ENCODE measurements around the gene LRRC72. TPM values are rescaled to one million over a fixed set of nuclear protein-coding genes. Genes with fewer than 3 reads are reported as not detected.

The LRRC72 gene
- total and polyA plus RNA-seq, 10 of the 15 experiments (the other 5 are each of a cell fraction or from before 2014, with no cell fraction given), result not detected

DNA sequence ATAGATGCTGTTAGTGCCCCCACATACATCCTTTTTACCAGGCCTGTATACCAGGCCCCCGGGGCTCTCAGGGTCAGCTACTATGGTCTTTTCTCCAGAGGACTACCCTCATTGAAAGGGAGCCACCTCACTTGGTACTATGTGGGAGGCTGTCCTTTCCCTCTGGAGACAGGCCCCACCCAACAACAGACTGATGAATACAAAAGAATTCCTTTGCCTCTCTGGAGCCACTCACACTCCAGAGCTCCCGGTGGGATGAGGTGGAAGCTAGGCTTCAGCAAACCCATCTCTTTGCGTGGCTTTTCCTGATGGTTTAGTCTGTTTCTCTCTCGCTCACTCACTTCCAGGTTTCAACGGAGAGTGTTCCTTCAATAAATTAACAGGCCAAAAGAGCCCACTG, 88.6 kb downstream of the LRRC72 start:
- no peak overlapping the region for H3K4me2 ChIP-seq (ENCODE audit: control insufficient read depth, insufficient read depth)
- SMC1A ChIA-PET (ENCODE audit: uncharacterized antibody, unreplicated experiment), result no interaction called here
- no peak for TF ChIP-seq PML (IDR thresholded peaks at IDR 0.05; ENCODE audit: low read length)
- TF ChIP-seq POLR2AphosphoS5 (IDR thresholded peaks at IDR 0.05; ENCODE audit: low read length), result no peak
- TF ChIP-seq, protein P1, sequence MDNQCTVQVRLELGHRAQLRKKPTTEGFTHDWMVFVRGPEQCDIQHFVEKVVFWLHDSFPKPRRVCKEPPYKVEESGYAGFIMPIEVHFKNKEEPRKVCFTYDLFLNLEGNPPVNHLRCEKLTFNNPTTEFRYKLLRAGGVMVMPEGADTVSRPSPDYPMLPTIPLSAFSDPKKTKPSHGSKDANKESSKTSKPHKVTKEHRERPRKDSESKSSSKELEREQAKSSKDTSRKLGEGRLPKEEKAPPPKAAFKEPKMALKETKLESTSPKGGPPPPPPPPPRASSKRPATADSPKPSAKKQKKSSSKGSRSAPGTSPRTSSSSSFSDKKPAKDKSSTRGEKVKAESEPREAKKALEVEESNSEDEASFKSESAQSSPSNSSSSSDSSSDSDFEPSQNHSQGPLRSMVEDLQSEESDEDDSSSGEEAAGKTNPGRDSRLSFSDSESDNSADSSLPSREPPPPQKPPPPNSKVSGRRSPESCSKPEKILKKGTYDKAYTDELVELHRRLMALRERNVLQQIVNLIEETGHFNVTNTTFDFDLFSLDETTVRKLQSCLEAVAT (IDR thresholded peaks at IDR 0.05), result no peak
- TF ChIP-seq, protein P2, sequence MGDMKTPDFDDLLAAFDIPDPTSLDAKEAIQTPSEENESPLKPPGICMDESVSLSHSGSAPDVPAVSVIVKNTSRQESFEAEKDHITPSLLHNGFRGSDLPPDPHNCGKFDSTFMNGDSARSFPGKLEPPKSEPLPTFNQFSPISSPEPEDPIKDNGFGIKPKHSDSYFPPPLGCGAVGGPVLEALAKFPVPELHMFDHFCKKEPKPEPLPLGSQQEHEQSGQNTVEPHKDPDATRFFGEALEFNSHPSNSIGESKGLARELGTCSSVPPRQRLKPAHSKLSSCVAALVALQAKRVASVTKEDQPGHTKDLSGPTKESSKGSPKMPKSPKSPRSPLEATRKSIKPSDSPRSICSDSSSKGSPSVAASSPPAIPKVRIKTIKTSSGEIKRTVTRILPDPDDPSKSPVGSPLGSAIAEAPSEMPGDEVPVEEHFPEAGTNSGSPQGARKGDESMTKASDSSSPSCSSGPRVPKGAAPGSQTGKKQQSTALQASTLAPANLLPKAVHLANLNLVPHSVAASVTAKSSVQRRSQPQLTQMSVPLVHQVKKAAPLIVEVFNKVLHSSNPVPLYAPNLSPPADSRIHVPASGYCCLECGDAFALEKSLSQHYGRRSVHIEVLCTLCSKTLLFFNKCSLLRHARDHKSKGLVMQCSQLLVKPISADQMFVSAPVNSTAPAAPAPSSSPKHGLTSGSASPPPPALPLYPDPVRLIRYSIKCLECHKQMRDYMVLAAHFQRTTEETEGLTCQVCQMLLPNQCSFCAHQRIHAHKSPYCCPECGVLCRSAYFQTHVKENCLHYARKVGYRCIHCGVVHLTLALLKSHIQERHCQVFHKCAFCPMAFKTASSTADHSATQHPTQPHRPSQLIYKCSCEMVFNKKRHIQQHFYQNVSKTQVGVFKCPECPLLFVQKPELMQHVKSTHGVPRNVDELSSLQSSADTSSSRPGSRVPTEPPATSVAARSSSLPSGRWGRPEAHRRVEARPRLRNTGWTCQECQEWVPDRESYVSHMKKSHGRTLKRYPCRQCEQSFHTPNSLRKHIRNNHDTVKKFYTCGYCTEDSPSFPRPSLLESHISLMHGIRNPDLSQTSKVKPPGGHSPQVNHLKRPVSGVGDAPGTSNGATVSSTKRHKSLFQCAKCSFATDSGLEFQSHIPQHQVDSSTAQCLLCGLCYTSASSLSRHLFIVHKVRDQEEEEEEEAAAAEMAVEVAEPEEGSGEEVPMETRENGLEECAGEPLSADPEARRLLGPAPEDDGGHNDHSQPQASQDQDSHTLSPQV (IDR thresholded peaks at IDR 0.05), result no peak
- TF ChIP-seq NRF1 (conservative IDR thresholded peaks at IDR 0.05; ENCODE audit: low read depth, low read length), result no peak
- TF ChIP-seq USF2 (IDR thresholded peaks at IDR 0.05; ENCODE audit: borderline replicate concordance, low read depth, low read length), result no peak
- TF ChIP-seq SIN3A (IDR thresholded peaks at IDR 0.05; ENCODE audit: low read depth, low read length), result no peak
- no peak for TF ChIP-seq ZZZ3 (IDR thresholded peaks at IDR 0.05; ENCODE audit: control insufficient read depth, insufficient read length, low read depth)
- no peak for TF ChIP-seq EZH2 (IDR thresholded peaks at IDR 0.05; ENCODE audit: borderline replicate concordance, control insufficient read depth, low read depth, low read length)
- TF ChIP-seq, protein P3, sequence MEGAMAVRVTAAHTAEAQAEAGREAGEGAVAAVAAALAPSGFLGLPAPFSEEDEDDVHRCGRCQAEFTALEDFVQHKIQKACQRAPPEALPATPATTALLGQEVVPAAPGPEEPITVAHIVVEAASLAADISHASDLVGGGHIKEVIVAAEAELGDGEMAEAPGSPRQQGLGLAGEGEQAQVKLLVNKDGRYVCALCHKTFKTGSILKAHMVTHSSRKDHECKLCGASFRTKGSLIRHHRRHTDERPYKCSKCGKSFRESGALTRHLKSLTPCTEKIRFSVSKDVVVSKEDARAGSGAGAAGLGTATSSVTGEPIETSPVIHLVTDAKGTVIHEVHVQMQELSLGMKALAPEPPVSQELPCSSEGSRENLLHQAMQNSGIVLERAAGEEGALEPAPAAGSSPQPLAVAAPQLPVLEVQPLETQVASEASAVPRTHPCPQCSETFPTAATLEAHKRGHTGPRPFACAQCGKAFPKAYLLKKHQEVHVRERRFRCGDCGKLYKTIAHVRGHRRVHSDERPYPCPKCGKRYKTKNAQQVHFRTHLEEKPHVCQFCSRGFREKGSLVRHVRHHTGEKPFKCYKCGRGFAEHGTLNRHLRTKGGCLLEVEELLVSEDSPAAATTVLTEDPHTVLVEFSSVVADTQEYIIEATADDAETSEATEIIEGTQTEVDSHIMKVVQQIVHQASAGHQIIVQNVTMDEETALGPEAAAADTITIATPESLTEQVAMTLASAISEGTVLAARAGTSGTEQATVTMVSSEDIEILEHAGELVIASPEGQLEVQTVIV (IDR thresholded peaks at IDR 0.05; ENCODE audit: borderline replicate concordance, partially characterized antibody), result no peak
- no peak for TF ChIP-seq JUND (IDR thresholded peaks at IDR 0.05; ENCODE audit: low read depth, low read length)
- no peak for TF ChIP-seq TCF12 (IDR thresholded peaks at IDR 0.05; ENCODE audit: low read depth, low read length)
- no peak for TF ChIP-seq IRF4 (IDR thresholded peaks at IDR 0.05; ENCODE audit: low read depth, low read length)
- TF ChIP-seq TAF1 (IDR thresholded peaks at IDR 0.05; ENCODE audit: borderline replicate concordance, low read depth, low read length), result no peak
- no peak for TF ChIP-seq POLR2AphosphoS2 (IDR thresholded peaks at IDR 0.05; ENCODE audit: low read depth, low read length)
- TF ChIP-seq SUPT20H (IDR thresholded peaks at IDR 0.05; ENCODE audit: borderline replicate concordance, control insufficient read depth, low read depth, low read length), result no peak
- TF ChIP-seq SMC3 (IDR thresholded peaks at IDR 0.05; ENCODE audit: borderline replicate concordance, low read length), result no peak

More for the DNA sequence above, 88.6 kb downstream of the LRRC72 start:
- no peak for DNase-seq (ENCODE audit: low read depth, low spot score)
- no peaks in the 10 kb centered on the region; a peak in 1 of 4 replicates for H3K27me3 ChIP-seq (replicated peaks in 1 of 2; ENCODE audit: control insufficient read depth in 2 of 2, insufficient read depth in 2 of 2, low read length in 1 of 2)
- no peak overlapping the region for H3K4me3 ChIP-seq
- H3K27ac ChIP-seq (ENCODE audit: control insufficient read depth, insufficient read depth), result no peak overlapping the region
- CTCF ChIA-PET, result interaction anchor here (0.7 kb wide), 1 partner anchor 21 kb away, joined by 3 read pairs; no protein-coding TSS in a partner anchor
- intact Hi-C loops (cut with micrococcal nuclease; ENCODE audit: unreplicated experiment) (no loop called here), in situ Hi-C loops (cut with MboI) (no loop called here)
- H3K9ac ChIP-seq (ENCODE audit: control insufficient read depth, insufficient read depth, low read length), result no peak overlapping the region
- H2AFZ ChIP-seq (ENCODE audit: control insufficient read depth, low read depth, low read length), result no peak overlapping the region
- no TSS peak for BruUV-seq (replicated peaks)
- no peaks in the 10 kb centered on the region for H3K36me3 ChIP-seq (ENCODE audit: control insufficient read depth in 2 of 2, insufficient read depth in 2 of 2, low read length in 1 of 2)
- no peaks in the 10 kb centered on the region for H4K20me1 ChIP-seq (ENCODE audit: control insufficient read depth, insufficient read depth)
- H3K9me3 ChIP-seq (replicated peaks; ENCODE audit: control insufficient read depth, insufficient read depth, low read length), result no peaks in the 10 kb centered on the region
- no peak for ATAC-seq
- no peaks in the 10 kb centered on the region for H3K4me1 ChIP-seq (ENCODE audit: control insufficient read depth, insufficient read depth, low read length)
- RAD21 ChIA-PET (ENCODE audit: unreplicated experiment), result no interaction called here
- no peaks in the 10 kb centered on the region for H3K79me2 ChIP-seq (ENCODE audit: control insufficient read depth, insufficient read depth, low read length)
- 63% methylated on average over 5 of the region's 5 CpGs for WGBS (ENCODE audit: insufficient coverage, insufficient replicate concordance, low lambda C conversion rate, missing lambda C conversion rate)
- POLR2A ChIA-PET, result no interaction called here
- no peak for FAIRE-seq
